NCI-H1417 treated with DMSO at 0.1 percent for 48 hours (cell line): ENCODE results near the gene LEPROT.
"Not testable (repeated sequence)": the region's sequence is repeated elsewhere in the genome, so short reads cannot be mapped to it uniquely, and the experiment has no call there.

Experiments
- DNase-seq: peaks from one replicate; lab custom pipeline; 2025; lab: John Stamatoyannopoulos, UW

LEPROT gene

GRCh38 chr1:65437616-65438015 is 17.1 kb downstream of the LEPROT start:
- DNase-seq = no peak

- DNase-seq = no peak
Observed at GRCh38 chr1:65440322-65440900, 19.9 kb downstream of the LEPROT start.

GRCh38 chr1:65440915-65441314 is 20.4 kb downstream of the LEPROT start:
- no peak for DNase-seq

- no peak for DNase-seq
Observed at GRCh38 chr1:65441464-65441863, 21.0 kb downstream of the LEPROT start.

GRCh38 chr1:65442442-65442841 is 22.0 kb downstream of the LEPROT start:
- no peak for DNase-seq

GRCh38 chr1:65443647-65444046 is 23.2 kb downstream of the LEPROT start:
- no peak for DNase-seq

- no peak for DNase-seq
Observed at GRCh38 chr1:65444128-65444640, 23.7 kb downstream of the LEPROT start.

- no peak for DNase-seq
Observed at GRCh38 chr1:65445837-65446236, 25.4 kb downstream of the LEPROT start.

GRCh38 chr1:65449214-65449823 is 28.9 kb downstream of the LEPROT start:
- DNase-seq = no peak

GRCh38 chr1:65455678-65456077 is 35.2 kb downstream of the LEPROT start:
- not testable (repeated sequence) for DNase-seq

- no peak for DNase-seq
Observed at GRCh38 chr1:65456481-65456880, 36.0 kb downstream of the LEPROT start.

- no peak for DNase-seq
Observed at GRCh38 chr1:65457868-65458267, 37.4 kb downstream of the LEPROT start.

- no peak for DNase-seq
Observed at GRCh38 chr1:65458730-65459396, 38.4 kb downstream of the LEPROT start.

- no peak for DNase-seq
Observed at GRCh38 chr1:65459397-65459768, 38.9 kb downstream of the LEPROT start.

- DNase-seq = not testable (repeated sequence)
Observed at GRCh38 chr1:65465837-65466236, 45.4 kb downstream of the LEPROT start.

- DNase-seq = no peak
Observed at GRCh38 chr1:65467536-65467935, 47.1 kb downstream of the LEPROT start.

GRCh38 chr1:65469126-65469888 is 48.8 kb downstream of the LEPROT start:
- no peak for DNase-seq

GRCh38 chr1:65469889-65470340 is 49.4 kb downstream of the LEPROT start:
- no peak for DNase-seq

GRCh38 chr1:65470766-65471165 is 50.3 kb downstream of the LEPROT start:
- no peak for DNase-seq

- no peak for DNase-seq
Observed at GRCh38 chr1:65471213-65471833, 50.9 kb downstream of the LEPROT start.

- no peak for DNase-seq
Observed at GRCh38 chr1:65471861-65472332, 51.4 kb downstream of the LEPROT start.

GRCh38 chr1:65476327-65476726 is 55.9 kb downstream of the LEPROT start:
- no peak for DNase-seq
